ENCODE measurements around the gene KLK5. TPM values are rescaled to one million over a fixed set of nuclear protein-coding genes. Genes with fewer than 3 reads are reported as not detected.

The KLK5 gene
- not detected for total RNA-seq (2013)
- not detected for polyA plus RNA-seq
- polyA minus RNA-seq: not detected in 2 replicates
- total RNA-seq: 0 to 0.35 (median 0) reads per million in 11 experiments

GRCh38 chr19:50952910-50953309, at the start of gene KLK5:
KLK5 (minus strand) TSS chr19:50953038; CDS start chr19:50952657, 381 bp downstream.
- DNase-seq: no peak
- no peaks in the 10 kb centered on the region for H4K20me1 ChIP-seq (ENCODE audit: insufficient read depth, low read length)
- no peaks in the 10 kb centered on the region for H3K4me1 ChIP-seq (ENCODE audit: control insufficient read depth in 1 of 2, insufficient read depth in 2 of 2, low read length in 2 of 2)
- H3K9ac ChIP-seq (ENCODE audit: insufficient read depth, low read length, poor library complexity, severe bottlenecking): no peak within 1 kb of the TSS
- no peaks in the 10 kb centered on the region for H3K36me3 ChIP-seq (replicated peaks in 1 of 2; ENCODE audit: control insufficient read depth in 1 of 2, insufficient read depth in 2 of 2, low read length in 2 of 2)
- intact Hi-C loops (cut with micrococcal nuclease): no loop called here
- no peaks in the 10 kb centered on the region for H3K9me3 ChIP-seq (replicated peaks in 1 of 2; ENCODE audit: control insufficient read depth in 1 of 2, insufficient read depth in 1 of 2, low read length in 2 of 2)
- WGBS (ENCODE audit: insufficient coverage): 23% methylated on average over 5 of the region's 7 CpGs
- H3K27ac Mint-ChIP-seq: peak within 1 kb of the TSS in 1 of 7 donors; percentile 63
- no peaks in the 10 kb centered on the region for H3K4me1 Mint-ChIP-seq
- no peak within 1 kb of the TSS for H3K4me3 ChIP-seq (replicated peaks in 1 of 3; ENCODE audit: low read depth in 2 of 3, low read length in 3 of 3)
- H3K27ac ChIP-seq (ENCODE audit: low read depth in 1 of 2, low read length in 2 of 2): no peak within 1 kb of the TSS
- no peaks in the 10 kb centered on the region for H3K36me3 Mint-ChIP-seq
- H2AFZ ChIP-seq (ENCODE audit: insufficient read depth, low read depth, low read length, poor library complexity, severe bottlenecking): no peak within 1 kb of the TSS
- H3K4me3 Mint-ChIP-seq: no peak within 1 kb of the TSS
- H3K9me3 Mint-ChIP-seq: peaks cover 0 to 11% (median 2%) of the 10 kb centered on the region in 7 donors
- H3K27me3 ChIP-seq (ENCODE audit: control insufficient read depth in 2 of 2, insufficient read depth in 2 of 2, low read length in 2 of 2): no peaks in the 10 kb centered on the region
- H3K27me3 Mint-ChIP-seq (ENCODE audit: low read depth in 3 of 3): peaks cover 3 to 11% (median 6%) of the 10 kb centered on the region in 3 donors
- H3K79me2 ChIP-seq (ENCODE audit: insufficient read depth, low read length): no peaks in the 10 kb centered on the region
- no peak within 1 kb of the TSS for H3K4me2 ChIP-seq (replicated peaks; ENCODE audit: extremely low read depth, low read length, poor library complexity, severe bottlenecking)
- TF ChIP-seq CTCF (IDR thresholded peaks at IDR 0.05): no peak

GRCh38 chr19:51002089-51002532, 49.3 kb upstream of the KLK5 start:
- H3K4me3 ChIP-seq (replicated peaks in 1 of 3; ENCODE audit: low read depth in 2 of 3, low read length in 3 of 3): no peak overlapping the region
- H3K4me1 ChIP-seq (ENCODE audit: control insufficient read depth in 1 of 2, insufficient read depth in 2 of 2, low read length in 2 of 2): no peaks in the 10 kb centered on the region
- no peak overlapping the region for H3K27ac Mint-ChIP-seq
- peaks cover 17 to 51% (median 30%) of the 10 kb centered on the region in 3 donors for H3K27me3 Mint-ChIP-seq (ENCODE audit: low read depth in 3 of 3)
- intact Hi-C loops (cut with micrococcal nuclease): no loop called here
- 70% methylated on average over 7 of the region's 12 CpGs for WGBS (ENCODE audit: insufficient coverage)
- H3K4me3 Mint-ChIP-seq: peak overlapping the region in 1 of 2 donors; percentile 51
- peaks cover 4% of the 10 kb centered on the region for H3K4me1 Mint-ChIP-seq
- H3K4me2 ChIP-seq (replicated peaks; ENCODE audit: extremely low read depth, low read length, poor library complexity, severe bottlenecking): no peak overlapping the region
- no peak overlapping the region for H3K9ac ChIP-seq (ENCODE audit: insufficient read depth, low read length, poor library complexity, severe bottlenecking)
- H3K27ac ChIP-seq (ENCODE audit: low read depth in 1 of 2, low read length in 2 of 2): no peak overlapping the region
- H2AFZ ChIP-seq (ENCODE audit: insufficient read depth, low read depth, low read length, poor library complexity, severe bottlenecking): no peak overlapping the region
- no peak for DNase-seq
- H3K9me3 ChIP-seq (replicated peaks in 1 of 2; ENCODE audit: control insufficient read depth in 1 of 2, insufficient read depth in 1 of 2, low read length in 2 of 2): peaks cover 5% of the 10 kb centered on the region in 2 donors
- H3K36me3 Mint-ChIP-seq: no peaks in the 10 kb centered on the region
- peaks cover 0 to 5% of the 10 kb centered on the region in 2 donors for H3K27me3 ChIP-seq (ENCODE audit: control insufficient read depth in 2 of 2, insufficient read depth in 2 of 2, low read length in 2 of 2)
- no peaks in the 10 kb centered on the region for H4K20me1 ChIP-seq (ENCODE audit: insufficient read depth, low read length)
- H3K79me2 ChIP-seq (ENCODE audit: insufficient read depth, low read length): no peaks in the 10 kb centered on the region
- H3K9me3 Mint-ChIP-seq: peaks cover 4 to 13% (median 9%) of the 10 kb centered on the region in 7 donors
- no peaks in the 10 kb centered on the region for H3K36me3 ChIP-seq (replicated peaks in 1 of 2; ENCODE audit: control insufficient read depth in 1 of 2, insufficient read depth in 2 of 2, low read length in 2 of 2)
- TF ChIP-seq CTCF (IDR thresholded peaks at IDR 0.05): no peak

Measured in CD14-positive monocyte (primary cell).